ENCODE measurements around the gene ZNF775.

Gene ZNF775

DNA sequence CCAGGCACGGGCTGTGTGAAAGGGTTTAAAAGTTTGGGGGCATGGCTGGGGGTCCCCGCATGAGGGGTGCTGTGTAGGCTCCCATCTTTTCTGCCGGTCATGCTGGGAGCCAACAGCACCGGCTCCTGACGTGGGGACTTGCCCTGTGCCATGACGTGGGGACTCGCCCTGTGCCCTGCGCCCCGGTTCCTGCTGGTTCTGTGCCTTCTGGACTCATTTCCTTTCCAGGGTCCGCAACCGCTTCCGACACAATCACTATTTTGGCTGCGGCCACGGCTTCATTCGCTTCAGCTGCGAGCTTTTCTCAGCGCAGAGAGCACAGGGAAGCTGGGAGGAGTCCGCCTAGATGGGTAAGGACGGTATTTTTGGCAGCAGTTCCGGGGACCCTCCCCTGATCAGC, 63.7 kb downstream of the ZNF775 start:
- DNase-seq (ENCODE audit: low read depth), result no peak
- TF ChIP-seq, protein P1, sequence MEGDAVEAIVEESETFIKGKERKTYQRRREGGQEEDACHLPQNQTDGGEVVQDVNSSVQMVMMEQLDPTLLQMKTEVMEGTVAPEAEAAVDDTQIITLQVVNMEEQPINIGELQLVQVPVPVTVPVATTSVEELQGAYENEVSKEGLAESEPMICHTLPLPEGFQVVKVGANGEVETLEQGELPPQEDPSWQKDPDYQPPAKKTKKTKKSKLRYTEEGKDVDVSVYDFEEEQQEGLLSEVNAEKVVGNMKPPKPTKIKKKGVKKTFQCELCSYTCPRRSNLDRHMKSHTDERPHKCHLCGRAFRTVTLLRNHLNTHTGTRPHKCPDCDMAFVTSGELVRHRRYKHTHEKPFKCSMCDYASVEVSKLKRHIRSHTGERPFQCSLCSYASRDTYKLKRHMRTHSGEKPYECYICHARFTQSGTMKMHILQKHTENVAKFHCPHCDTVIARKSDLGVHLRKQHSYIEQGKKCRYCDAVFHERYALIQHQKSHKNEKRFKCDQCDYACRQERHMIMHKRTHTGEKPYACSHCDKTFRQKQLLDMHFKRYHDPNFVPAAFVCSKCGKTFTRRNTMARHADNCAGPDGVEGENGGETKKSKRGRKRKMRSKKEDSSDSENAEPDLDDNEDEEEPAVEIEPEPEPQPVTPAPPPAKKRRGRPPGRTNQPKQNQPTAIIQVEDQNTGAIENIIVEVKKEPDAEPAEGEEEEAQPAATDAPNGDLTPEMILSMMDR (IDR thresholded peaks at IDR 0.05; ENCODE audit: control insufficient read depth, insufficient read depth, low read depth, low read length, missing control alignments), result no peak
- no peak overlapping the region for H3K4me3 ChIP-seq (ENCODE audit: control insufficient read depth, low read depth, low read length)

DNA sequence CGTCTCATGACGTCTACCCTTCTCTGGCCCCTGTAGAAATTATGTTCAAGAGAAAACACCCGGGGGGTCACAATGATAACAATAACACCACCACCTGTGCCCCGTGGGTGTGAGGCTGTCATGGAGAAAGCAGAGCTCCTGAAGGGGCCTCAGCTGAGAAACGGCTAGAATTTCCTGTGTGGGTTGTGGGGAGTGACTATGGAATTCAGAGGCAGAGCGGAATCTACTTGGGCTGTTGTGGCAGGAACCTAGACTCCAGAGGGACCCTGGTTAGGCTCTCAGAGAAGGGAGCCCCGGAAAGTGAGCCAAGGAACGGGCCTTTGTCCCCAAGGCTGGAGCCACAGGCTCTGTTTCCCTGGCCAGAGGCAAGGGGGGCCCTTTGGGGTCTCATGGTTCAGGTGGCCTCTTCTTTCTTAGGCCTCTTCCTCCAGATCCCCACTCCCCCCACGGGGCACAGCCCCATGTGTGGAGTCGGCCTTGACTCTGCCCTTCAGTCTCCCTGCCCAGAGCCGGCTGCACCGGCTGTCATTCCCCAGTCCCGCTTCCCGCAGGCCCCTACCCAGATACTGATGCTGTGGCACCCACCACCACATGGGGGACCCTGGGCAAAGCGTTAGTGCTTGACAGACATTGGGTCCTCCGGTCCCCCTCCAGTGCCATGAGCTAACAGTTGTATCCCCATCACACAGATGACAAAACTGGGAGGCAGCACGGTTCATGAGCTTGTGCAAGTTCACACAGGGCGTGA, 64.8 kb downstream of the ZNF775 start:
- H3K4me3 ChIP-seq (ENCODE audit: control insufficient read depth, low read depth, low read length), result no peak overlapping the region
- no peak for DNase-seq (ENCODE audit: low read depth)
- TF ChIP-seq, protein P1 (IDR thresholded peaks at IDR 0.05; ENCODE audit: control insufficient read depth, insufficient read depth, low read depth, low read length, missing control alignments), result no peak

DNA sequence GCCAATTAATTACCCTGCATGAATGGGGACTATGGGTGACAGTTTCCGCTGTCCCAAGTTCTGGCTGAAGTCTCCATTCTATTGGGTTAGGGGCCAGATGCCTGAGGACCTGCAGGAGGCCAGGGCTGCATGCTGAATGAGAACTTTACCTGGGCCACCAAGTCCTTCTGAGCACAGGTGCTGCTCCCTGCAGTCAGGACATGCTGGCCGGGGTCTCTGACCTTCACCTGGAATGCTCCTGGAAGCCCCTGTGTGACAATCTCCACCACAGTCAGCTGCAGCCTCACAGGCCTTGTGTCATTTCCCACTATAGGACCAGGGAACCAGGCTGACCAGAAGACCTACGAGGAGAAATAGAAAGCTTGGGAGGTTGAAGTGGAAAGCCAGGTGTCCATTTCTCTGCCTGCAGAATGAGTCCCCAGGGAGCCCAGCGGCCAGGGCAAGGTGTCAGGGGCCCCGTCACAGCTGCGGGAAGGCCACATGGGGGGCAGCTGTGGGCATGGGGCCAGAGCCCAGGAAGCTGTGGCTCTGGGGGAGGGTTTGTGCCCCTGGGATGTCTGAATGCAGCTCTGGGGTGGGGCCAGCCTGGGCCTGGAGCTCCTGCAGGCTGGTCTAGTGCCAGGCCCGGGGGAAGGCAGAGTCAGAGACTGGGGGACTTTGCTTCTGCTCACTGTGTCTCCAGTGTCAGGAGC, 65.7 kb downstream of the ZNF775 start:
- TF ChIP-seq, protein P1 (IDR thresholded peaks at IDR 0.05; ENCODE audit: control insufficient read depth, insufficient read depth, low read depth, low read length, missing control alignments), result no peak
- DNase-seq (ENCODE audit: low read depth), result no peak
- no peak overlapping the region for H3K4me3 ChIP-seq (ENCODE audit: control insufficient read depth, low read depth, low read length)

DNA sequence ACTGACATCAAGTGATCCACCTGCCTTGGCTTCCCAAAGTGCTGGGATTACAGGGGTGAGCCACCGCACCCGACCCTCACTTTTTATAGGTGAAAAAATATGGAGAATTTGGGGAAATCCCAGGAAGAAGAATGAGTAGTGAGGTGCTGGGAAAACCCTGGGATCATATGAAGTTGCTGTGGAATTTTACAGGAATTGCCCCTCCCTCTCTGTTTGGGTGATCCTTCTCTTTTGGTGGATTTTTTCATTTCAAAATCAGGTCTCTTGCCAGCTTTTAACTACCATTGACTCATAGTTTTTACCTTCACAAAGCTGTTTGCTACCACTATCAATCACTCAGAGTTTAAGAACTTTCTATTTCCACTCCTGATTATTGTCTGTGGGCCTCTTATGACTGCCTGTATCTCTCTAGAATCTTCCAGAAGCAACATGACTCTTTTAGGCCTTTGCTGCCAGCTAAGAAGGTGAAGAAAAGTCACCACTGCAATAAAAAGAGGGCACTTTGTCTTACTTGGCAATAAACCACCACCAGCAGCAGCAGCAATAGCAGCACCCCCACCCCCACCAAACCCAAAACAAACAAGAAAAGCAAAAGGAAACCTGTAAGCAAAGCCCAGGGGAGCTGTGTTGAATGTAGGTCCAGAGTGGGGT, 67.3 kb downstream of the ZNF775 start:
- no peak for DNase-seq (ENCODE audit: low read depth)
- H3K4me3 ChIP-seq (ENCODE audit: control insufficient read depth, low read depth, low read length), result no peak overlapping the region
- TF ChIP-seq, protein P1 (IDR thresholded peaks at IDR 0.05; ENCODE audit: control insufficient read depth, insufficient read depth, low read depth, low read length, missing control alignments), result no peak

Measured in AG09309 (cell line).